Endothelial cell of umbilical vein (primary cell): Measurements from ENCODE around the gene TGFBR3. TPM values are rescaled to one million over a fixed set of nuclear protein-coding genes. Genes with fewer than 3 reads are reported as not detected.

Source experiments
- BruUV-seq: library from RNA; stranded (reverse); fragments of 400-500 nt; replicated peaks from 2 replicates; lab custom pipeline; 2021; lab: Mats Ljungman, UMichigan
- CTCF ChIA-PET: fragments of 300-600, 350-600 bp; sonication (Branson Sonifier 250); formaldehyde crosslinking; loops from one replicate; lab custom pipeline; 2021; ENCODE audit warnings: antibody characterized with exemption, inconsistent platforms; lab: Charles Lee
- POLR2A ChIA-PET: fragments of 300-600, 350-600 bp; sonication (Branson Sonifier 250); formaldehyde crosslinking; loops from one replicate; lab custom pipeline; 2021; ENCODE audit warnings: antibody characterized with exemption, inconsistent platforms; lab: Charles Lee
- DNase-seq: peaks from one replicate; pipeline ENCODE4 v3.0.0-alpha.2; 2011; ENCODE audit warnings: low read depth, low spot score
- FAIRE-seq: peaks from 2 replicates; lab custom pipeline; 2011; peaks lifted over from hg19 to GRCh38; lab: Jason Lieb, UNC
- H2AFZ ChIP-seq: 2 replicates; pipeline ENCODE4 v1.6.0; 2012; ENCODE audit warnings: low read depth, low read length, control low read depth, inconsistent platforms
- H3K27ac ChIP-seq: 2 replicates; pipeline ENCODE4 v1.5.1; 2011; ENCODE audit warnings: low read depth, mild to moderate bottlenecking, control low read depth, low read length, moderate library complexity; ENCODE audit not compliant: insufficient read depth
- H3K27me3 ChIP-seq, 2 experiments: 2 replicates each; pipeline versions ENCODE4 v1.6.0 to v1.6.1; 2011; ENCODE audit warnings: low read length in 2 of 2, mixed read lengths in 1 of 2; ENCODE audit not compliant: control insufficient read depth in 2 of 2, insufficient read depth in 2 of 2
- H3K36me3 ChIP-seq, 2 experiments: 2 replicates in 1 of 2; 3 replicates in 1 of 2; pipeline ENCODE4 v1.5.1; 2011; ENCODE audit warnings: low read length in 2 of 2, mild to moderate bottlenecking in 1 of 2, moderate library complexity in 1 of 2; ENCODE audit not compliant: control insufficient read depth in 2 of 2, insufficient read depth in 2 of 2; ENCODE audit errors: extremely low read depth in 1 of 2
- H3K4me1 ChIP-seq: 3 replicates; pipeline ENCODE4 v1.5.1; 2011; ENCODE audit warnings: mild to moderate bottlenecking, low read length; ENCODE audit not compliant: control insufficient read depth, insufficient read depth; ENCODE audit errors: extremely low read depth
- H3K4me2 ChIP-seq: 2 replicates; pipeline ENCODE4 v1.6.1; 2011; ENCODE audit warnings: low read length, control low read depth, mixed read lengths; ENCODE audit not compliant: insufficient read depth
- H3K4me3 ChIP-seq, 3 experiments: fragments of 200-600 bp in 1 of 3; sonication (generic), shearing (Covaris generic) in 1 of 3; replicated peaks in 1 of 3; 2 replicates each; pipeline ENCODE4 v1.5.1; 2011 to 2016; ENCODE audit warnings: control low read depth in 3 of 3, low read length in 3 of 3, mild to moderate bottlenecking in 2 of 3, inconsistent platforms in 1 of 3, low read depth in 1 of 3, moderate library complexity in 1 of 3; ENCODE audit not compliant: insufficient read depth in 1 of 3
- H3K79me2 ChIP-seq: 2 replicates; pipeline ENCODE4 v1.6.0; 2012; ENCODE audit warnings: low read length, inconsistent platforms; ENCODE audit not compliant: control insufficient read depth, insufficient read depth
- H3K9ac ChIP-seq: replicated peaks from 2 replicates; pipeline ENCODE3; 2011; ENCODE audit warnings: low read length, control low read depth; ENCODE audit not compliant: insufficient read depth; ENCODE audit errors: extremely low read depth
- H3K9me1 ChIP-seq: replicated peaks from 3 replicates; pipeline ENCODE4 v1.6.0; 2011; ENCODE audit warnings: mild to moderate bottlenecking, low read length; ENCODE audit not compliant: control insufficient read depth, insufficient read depth; ENCODE audit errors: extremely low read depth
- H3K9me3 ChIP-seq: replicated peaks from 2 replicates; pipeline ENCODE4 v1.5.1; 2012; ENCODE audit warnings: low read length, inconsistent platforms; ENCODE audit not compliant: control insufficient read depth, insufficient read depth
- H4K20me1 ChIP-seq: replicated peaks from 2 replicates; pipeline ENCODE3; 2011; ENCODE audit warnings: mild to moderate bottlenecking, low read length; ENCODE audit not compliant: control insufficient read depth, insufficient read depth; ENCODE audit errors: extremely low read depth
- CTCF ChIP-seq, 2 donors: IDR thresholded peaks; 1 replicate in 1 of 2; 2 replicates in 1 of 2; pipeline ENCODE4 v1.5.1; 2011; ENCODE audit warnings: low read length in 2 of 2, mild to moderate bottlenecking in 2 of 2, moderate library complexity in 2 of 2, control low read depth in 1 of 2, inconsistent platforms in 1 of 2, low read depth in 1 of 2; ENCODE audit not compliant: insufficient read depth in 1 of 2; ENCODE audit errors: extremely low read depth in 1 of 2
- EZH2 ChIP-seq: IDR thresholded peaks from 2 replicates; pipeline ENCODE4 v1.6.1; 2012; ENCODE audit warnings: borderline replicate concordance, low read depth, mild to moderate bottlenecking, moderate library complexity, low read length, inconsistent platforms; ENCODE audit not compliant: severe bottlenecking
- FOS ChIP-seq: IDR thresholded peaks from 2 replicates; pipeline ENCODE4 v1.6.1; 2011; ENCODE audit warnings: mild to moderate bottlenecking, low read length, moderate library complexity, borderline replicate concordance; ENCODE audit not compliant: insufficient read depth
- GATA2 ChIP-seq: IDR thresholded peaks from 2 replicates; pipeline ENCODE4 v1.7.0; 2011; ENCODE audit warnings: low read depth, mild to moderate bottlenecking, moderate library complexity, mixed read lengths, low read length; ENCODE audit not compliant: insufficient read length, insufficient read depth
- JUN ChIP-seq: IDR thresholded peaks from 2 replicates; pipeline ENCODE4 v1.6.1; 2011; ENCODE audit warnings: borderline replicate concordance, low read depth; ENCODE audit not compliant: insufficient read length, insufficient read depth
- MAX ChIP-seq: IDR thresholded peaks from 2 replicates; pipeline ENCODE4 v1.6.1; 2011; ENCODE audit not compliant: insufficient read depth, insufficient read length
- MYC ChIP-seq: IDR thresholded peaks from one replicate; pipeline ENCODE4 v1.6.1; 2011; ENCODE audit warnings: mild to moderate bottlenecking, low read depth, low read length
- POLR2A ChIP-seq: IDR thresholded peaks from 2 replicates; pipeline ENCODE4 v1.6.1; 2012; ENCODE audit warnings: low read depth, mild to moderate bottlenecking, control low read depth, low read length
- POLR2AphosphoS5 ChIP-seq: IDR thresholded peaks from 2 replicates; pipeline ENCODE4 v1.6.1; 2012; ENCODE audit warnings: low read depth, mild to moderate bottlenecking, control low read depth, low read length, moderate library complexity; ENCODE audit not compliant: insufficient read depth
- dilution Hi-C: fragments of 300-500 bp; cut with MboI; formaldehyde crosslinking; loops from one replicate; pipeline ENCODE4 v1.15.0; 2019; ENCODE audit warnings: low sequenced_read_pairs; ENCODE audit not compliant: extremely low pct_ligation_motif_present
- intact Hi-C: fragments of 100-400 bp; cut with micrococcal nuclease; formaldehyde crosslinking; loops from one replicate; pipeline ENCODE4 v1.10.0; 2022
- polyA plus RNA-seq, 4 experiments: library from polyadenylated mRNA; depleted of rRNA in 3 of 4; stranded (reverse) in 3 of 4; unstranded in 1 of 4; fragments of >200 nt; gene quantifications; 2 replicates each; pipeline versions ENCODE4 v1.2.1 to v1.2.3, GENCODE V29; 2011 to 2012; ENCODE audit warnings: missing spikeins in 1 of 4
- total RNA-seq: library from RNA; stranded (reverse); gene quantifications from 2 replicates; pipeline ENCODE4 v1.2.3, GENCODE V29; 2021

The TGFBR3 gene
- total and polyA plus RNA-seq, 2 donors (not counting 3 experiments of a cell fraction or from before 2014, with no cell fraction given) = 8.0 to 13.4 TPM

GRCh38 chr1:91872559-91873081 is 13.3 kb downstream of the TGFBR3 start:
- no peak for FAIRE-seq
- no peak overlapping the region for H2AFZ ChIP-seq
- ChIA-PET POLR2A (no interaction called here), CTCF (interaction anchor here (1.1 to 1.3 kb wide), 4 partner anchors 11 to 88 kb away, joined by 3 to 14 read pairs (median 3); partner anchors contain the start of gene TGFBR3)
- intact Hi-C loops = no loop called here
- no peaks in the 10 kb centered on the region for H3K36me3 ChIP-seq
- no peak overlapping the region for H3K4me3 ChIP-seq
- no peaks in the 10 kb centered on the region for H4K20me1 ChIP-seq
- no peaks in the 10 kb centered on the region for H3K9me1 ChIP-seq
- H3K9me3 ChIP-seq = no peaks in the 10 kb centered on the region
- no TSS peak for BruUV-seq
- H3K27ac ChIP-seq = no peak overlapping the region
- no peaks in the 10 kb centered on the region for H3K27me3 ChIP-seq
- H3K4me2 ChIP-seq = no peak overlapping the region
- DNase-seq = no peak
- peaks cover 12% of the 10 kb centered on the region for H3K4me1 ChIP-seq
- no peak for TF ChIP-seq GATA2
- TF ChIP-seq JUN = no peak
- no peak for TF ChIP-seq CTCF (IDR thresholded peaks at IDR 0.05; ENCODE audit: extremely low read depth in 1 of 2, insufficient read depth in 1 of 2, low read depth in 1 of 2, low read length in 2 of 2)
- TF ChIP-seq POLR2AphosphoS5 = no peak
- TF ChIP-seq MYC = no peak
- no peak for TF ChIP-seq FOS
- TF ChIP-seq EZH2 = no peak
- no peak for TF ChIP-seq MAX
- no peak for TF ChIP-seq POLR2A
- dilution Hi-C loops = no loop called here
- H3K79me2 ChIP-seq = no peaks in the 10 kb centered on the region
- no peak overlapping the region for H3K9ac ChIP-seq
